ENCODE measurements around the gene ME3. TPM values are rescaled to one million over a fixed set of nuclear protein-coding genes. Genes with fewer than 3 reads are reported as not detected.

ME3 gene
- polyA plus RNA-seq, 1 donor from 2014 or later, result not detected

DNA sequence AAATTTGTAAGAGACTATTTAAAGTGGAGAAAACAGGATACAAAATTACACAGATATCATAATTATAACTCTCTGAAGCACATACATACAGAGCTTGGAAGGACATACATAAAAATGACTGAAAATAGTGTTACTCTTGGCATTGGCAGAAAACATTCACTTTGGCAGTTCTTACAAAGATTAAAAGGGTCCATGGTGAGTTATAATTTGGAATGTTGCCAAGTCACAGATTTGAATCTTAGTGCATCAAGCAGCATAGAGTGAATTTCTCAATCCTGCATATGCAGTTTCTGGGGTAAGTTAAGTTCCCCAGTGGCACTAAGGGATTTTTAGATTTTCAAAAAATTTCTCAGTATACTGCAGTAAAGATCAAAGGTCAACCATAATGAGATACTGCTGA, 181.8 kb downstream of the ME3 start:
- no peak overlapping the region for H3K27ac Mint-ChIP-seq
- no peaks in the 10 kb centered on the region for H3K36me3 Mint-ChIP-seq
- peaks cover 3% of the 10 kb centered on the region for H3K27me3 Mint-ChIP-seq
- H3K9me3 Mint-ChIP-seq, result no peaks in the 10 kb centered on the region
- H3K4me3 Mint-ChIP-seq, result no peak overlapping the region
- H3K4me1 Mint-ChIP-seq, result no peaks in the 10 kb centered on the region

DNA sequence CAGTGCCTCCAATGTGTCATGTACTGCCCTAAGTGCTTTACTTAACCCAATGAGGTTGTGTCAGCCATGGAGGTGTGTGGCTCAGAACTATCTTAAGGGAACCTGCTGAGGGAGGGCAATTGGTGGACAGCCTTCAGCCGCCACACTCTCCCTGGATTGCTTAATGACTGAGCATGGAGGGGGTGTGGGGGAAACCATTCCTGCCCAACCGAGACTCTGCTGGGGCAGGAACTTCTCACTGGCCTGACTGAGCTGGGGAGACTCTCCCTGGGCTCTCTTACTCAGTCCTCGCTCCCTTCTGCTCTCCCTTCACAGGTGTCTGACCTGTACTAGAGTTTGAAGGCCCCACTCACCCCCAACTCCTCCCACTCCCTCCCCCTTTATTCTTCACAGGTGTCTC, 183.0 kb downstream of the ME3 start:
- Mint-ChIP-seq H3K27me3 (peaks cover 6% of the 10 kb centered on the region), H3K4me3 (no peak overlapping the region), H3K27ac (no peak overlapping the region), H3K36me3 (no peaks in the 10 kb centered on the region), H3K9me3 (no peaks in the 10 kb centered on the region), H3K4me1 (no peaks in the 10 kb centered on the region)

DNA sequence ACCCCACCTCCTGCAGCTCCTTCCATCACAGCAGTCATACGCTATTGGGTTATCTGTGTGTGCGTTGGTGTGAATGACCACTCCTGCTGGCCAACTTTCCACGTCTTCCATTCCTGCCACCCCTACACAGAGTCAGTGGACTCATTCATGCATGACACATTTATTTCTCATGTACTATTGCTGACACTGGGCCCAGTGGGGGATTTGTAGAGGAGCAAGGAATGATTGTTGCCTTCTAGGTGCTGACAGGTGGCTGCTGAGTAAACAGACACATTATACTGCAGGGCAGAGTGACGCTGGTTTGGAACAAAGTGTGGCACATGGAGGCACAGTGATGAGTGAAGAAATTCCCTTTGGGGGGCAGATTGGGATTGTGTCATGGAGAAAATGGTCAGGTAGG, 183.9 kb downstream of the ME3 start:
- Mint-ChIP-seq H3K4me3 (no peak overlapping the region), H3K4me1 (no peaks in the 10 kb centered on the region), H3K36me3 (no peaks in the 10 kb centered on the region), H3K9me3 (no peaks in the 10 kb centered on the region), H3K27me3 (peaks cover 4% of the 10 kb centered on the region), H3K27ac (no peak overlapping the region)

DNA sequence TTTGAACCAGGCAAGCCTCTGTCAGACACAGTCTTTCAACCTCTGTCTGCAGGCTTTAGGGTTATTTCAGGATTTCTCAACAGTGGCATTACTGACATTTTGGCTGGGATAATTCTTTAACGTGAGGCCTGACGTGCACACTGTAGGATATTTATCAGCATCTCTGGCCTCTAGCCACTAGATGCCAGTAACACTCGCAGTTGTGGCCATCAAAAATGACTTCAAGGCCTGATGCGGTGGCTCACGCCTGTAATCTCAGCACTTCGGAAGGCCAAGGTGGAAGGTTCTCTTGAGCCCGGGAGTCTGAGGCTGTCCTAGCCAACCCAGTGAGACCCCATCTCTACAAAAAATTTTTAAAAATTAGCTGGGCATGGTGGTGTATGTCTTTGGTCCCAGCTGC, 184.7 kb downstream of the ME3 start:
- Mint-ChIP-seq H3K27me3 (peaks cover 4% of the 10 kb centered on the region), H3K4me1 (no peaks in the 10 kb centered on the region), H3K9me3 (no peaks in the 10 kb centered on the region), H3K4me3 (no peak overlapping the region), H3K36me3 (no peaks in the 10 kb centered on the region), H3K27ac (peak overlapping the region in 1 of 3 donors; percentile 44)

DNA sequence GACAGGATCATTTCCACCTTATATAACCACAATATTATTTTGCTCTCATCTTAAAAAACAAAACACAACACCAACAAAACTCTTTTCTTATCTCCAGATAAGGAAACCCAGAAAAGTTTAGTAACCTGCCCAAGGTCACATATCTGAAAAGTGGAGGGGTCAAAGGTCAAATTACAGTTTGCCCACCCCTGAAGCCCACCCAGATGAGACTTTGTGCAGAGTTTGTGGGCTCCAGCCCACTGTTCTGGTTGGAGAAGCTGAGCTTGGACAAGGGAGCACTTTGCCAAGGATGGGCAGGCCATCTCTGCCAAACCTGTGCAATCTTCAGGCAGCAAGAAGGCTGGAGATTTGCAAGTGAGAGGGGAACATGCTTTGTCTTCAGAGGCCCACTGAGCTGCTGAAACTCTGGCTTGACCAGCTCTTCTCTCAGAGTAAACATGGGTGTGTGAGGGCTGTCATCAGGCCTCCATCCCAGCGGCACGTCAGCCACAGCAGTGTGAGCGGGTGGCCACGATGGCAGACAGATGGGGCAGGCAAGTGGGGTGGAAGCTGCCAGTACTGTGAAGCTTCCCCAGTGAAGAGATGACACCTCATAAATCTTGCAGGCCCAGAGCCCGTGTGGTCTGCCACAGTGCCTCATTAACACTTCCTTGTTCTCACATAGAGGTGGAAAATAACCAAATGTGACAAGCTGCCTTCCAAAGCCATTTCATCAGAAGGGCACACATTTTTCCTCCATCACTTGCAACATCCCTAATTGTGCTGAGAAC, 186.0 kb downstream of the ME3 start:
- H3K9me3 Mint-ChIP-seq, result no peaks in the 10 kb centered on the region
- no peaks in the 10 kb centered on the region for H3K36me3 Mint-ChIP-seq
- no peak overlapping the region for H3K27ac Mint-ChIP-seq
- peaks cover 4% of the 10 kb centered on the region for H3K27me3 Mint-ChIP-seq
- H3K4me3 Mint-ChIP-seq, result no peak overlapping the region
- H3K4me1 Mint-ChIP-seq, result no peaks in the 10 kb centered on the region

GRCh38 chr11:86484795-86485166, 187.6 kb downstream of the ME3 start:
- H3K27ac Mint-ChIP-seq, result no peak overlapping the region
- H3K36me3 Mint-ChIP-seq, result no peaks in the 10 kb centered on the region
- no peak overlapping the region for H3K4me3 Mint-ChIP-seq
- peaks cover 4% of the 10 kb centered on the region for H3K27me3 Mint-ChIP-seq
- no peaks in the 10 kb centered on the region for H3K4me1 Mint-ChIP-seq
- no peaks in the 10 kb centered on the region for H3K9me3 Mint-ChIP-seq

DNA sequence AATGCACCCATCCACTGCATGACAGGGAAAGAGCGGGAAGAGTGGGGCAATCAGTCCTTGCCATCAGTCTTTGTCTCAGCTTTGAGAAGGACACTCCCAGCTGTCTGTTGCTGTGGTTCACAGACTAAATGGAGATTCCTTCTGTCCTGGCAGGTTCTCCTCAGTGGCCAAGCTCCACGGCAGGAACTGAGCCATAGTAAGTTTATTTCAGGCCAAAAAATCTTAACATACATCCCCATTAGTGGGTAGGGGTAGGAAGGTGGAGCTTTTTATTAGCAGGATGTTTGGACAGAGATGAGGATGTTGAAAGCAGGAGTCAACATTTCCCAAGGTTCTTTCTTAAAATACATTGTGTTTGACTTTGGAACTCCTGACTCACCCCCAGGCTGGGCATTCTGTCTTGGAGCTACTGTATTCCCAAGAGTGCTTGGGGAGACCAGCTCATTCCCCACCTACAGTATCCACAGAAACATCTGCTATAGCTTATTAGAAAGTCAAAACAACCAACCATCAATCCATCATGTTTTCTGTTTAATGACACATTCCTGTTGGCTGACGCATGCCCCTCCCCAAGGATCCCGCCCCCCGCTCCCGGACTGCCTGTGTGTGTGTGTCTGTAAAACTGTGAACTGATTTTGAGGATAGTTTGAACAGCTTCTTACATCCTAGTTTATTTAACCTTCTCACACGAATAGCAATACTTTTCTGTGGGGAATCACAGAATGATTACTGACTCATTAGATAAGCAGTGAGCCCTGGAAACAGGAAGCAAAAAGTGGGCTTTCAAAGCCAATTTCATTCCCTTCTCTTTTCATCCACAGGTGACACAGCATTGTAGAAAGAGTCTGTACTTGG, 188.2 kb downstream of the ME3 start:
- Mint-ChIP-seq H3K27ac (no peak overlapping the region), H3K4me3 (no peak overlapping the region), H3K4me1 (no peaks in the 10 kb centered on the region), H3K27me3 (peaks cover 4% of the 10 kb centered on the region), H3K36me3 (no peaks in the 10 kb centered on the region), H3K9me3 (no peaks in the 10 kb centered on the region)

DNA sequence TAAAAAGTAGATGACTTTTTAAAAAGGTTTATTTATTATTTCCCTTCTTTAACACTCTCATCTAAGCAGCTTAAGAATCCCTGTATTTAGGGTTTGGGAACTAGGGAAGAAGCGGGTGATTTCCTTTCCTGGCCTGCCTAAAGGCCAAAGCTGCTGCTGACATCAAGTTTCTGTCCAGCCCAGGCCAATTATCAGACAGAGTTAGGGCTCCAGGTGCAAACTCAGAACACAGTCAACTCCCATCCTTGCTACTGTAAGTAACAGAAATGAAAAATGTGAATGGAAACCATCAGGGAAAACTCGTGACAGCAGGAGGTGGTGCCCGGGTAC, 188.8 kb downstream of the ME3 start:
- no peak overlapping the region for H3K27ac Mint-ChIP-seq
- no peaks in the 10 kb centered on the region for H3K9me3 Mint-ChIP-seq
- no peaks in the 10 kb centered on the region for H3K4me1 Mint-ChIP-seq
- no peaks in the 10 kb centered on the region for H3K36me3 Mint-ChIP-seq
- no peak overlapping the region for H3K4me3 Mint-ChIP-seq
- H3K27me3 Mint-ChIP-seq, result peaks cover 4% of the 10 kb centered on the region

- Mint-ChIP-seq H3K4me1 (no peaks in the 10 kb centered on the region), H3K27me3 (peaks cover 4% of the 10 kb centered on the region), H3K36me3 (no peaks in the 10 kb centered on the region), H3K27ac (no peak overlapping the region), H3K9me3 (no peaks in the 10 kb centered on the region), H3K4me3 (no peak overlapping the region)
These were observed 189.7 kb downstream of the ME3 start for GRCh38 chr11:86482692-86483091.

DNA sequence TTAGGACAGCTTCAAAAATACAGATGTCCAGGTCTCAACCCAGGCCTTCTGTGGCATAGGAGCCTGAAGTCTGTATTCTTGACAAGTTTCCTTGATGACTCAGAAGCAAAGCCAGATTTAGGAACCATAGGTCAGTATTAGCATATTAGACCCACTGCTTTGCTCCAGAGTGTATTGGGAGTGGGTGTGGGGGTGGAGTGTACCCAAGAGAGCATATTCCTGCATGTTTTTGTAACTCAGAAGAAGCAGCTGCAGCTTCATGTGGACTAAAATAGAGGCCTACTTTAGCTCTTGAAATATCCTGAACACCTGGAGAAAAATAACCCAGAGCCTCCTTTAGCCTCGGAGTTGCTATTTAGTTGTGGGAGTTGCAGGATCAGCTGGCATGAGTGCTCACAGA, 191.0 kb downstream of the ME3 start:
- no peak overlapping the region for H3K4me3 Mint-ChIP-seq
- no peaks in the 10 kb centered on the region for H3K36me3 Mint-ChIP-seq
- H3K27me3 Mint-ChIP-seq, result peaks cover 4% of the 10 kb centered on the region
- no peaks in the 10 kb centered on the region for H3K9me3 Mint-ChIP-seq
- H3K27ac Mint-ChIP-seq, result no peak overlapping the region
- H3K4me1 Mint-ChIP-seq, result no peaks in the 10 kb centered on the region

- no peaks in the 10 kb centered on the region for H3K9me3 Mint-ChIP-seq
- H3K27ac Mint-ChIP-seq, result no peak overlapping the region
- H3K4me3 Mint-ChIP-seq, result no peak overlapping the region
- no peaks in the 10 kb centered on the region for H3K27me3 Mint-ChIP-seq
- H3K4me1 Mint-ChIP-seq, result no peaks in the 10 kb centered on the region
- no peaks in the 10 kb centered on the region for H3K36me3 Mint-ChIP-seq
These were observed 194.1 kb downstream of the ME3 start for GRCh38 chr11:86478348-86478747.

DNA sequence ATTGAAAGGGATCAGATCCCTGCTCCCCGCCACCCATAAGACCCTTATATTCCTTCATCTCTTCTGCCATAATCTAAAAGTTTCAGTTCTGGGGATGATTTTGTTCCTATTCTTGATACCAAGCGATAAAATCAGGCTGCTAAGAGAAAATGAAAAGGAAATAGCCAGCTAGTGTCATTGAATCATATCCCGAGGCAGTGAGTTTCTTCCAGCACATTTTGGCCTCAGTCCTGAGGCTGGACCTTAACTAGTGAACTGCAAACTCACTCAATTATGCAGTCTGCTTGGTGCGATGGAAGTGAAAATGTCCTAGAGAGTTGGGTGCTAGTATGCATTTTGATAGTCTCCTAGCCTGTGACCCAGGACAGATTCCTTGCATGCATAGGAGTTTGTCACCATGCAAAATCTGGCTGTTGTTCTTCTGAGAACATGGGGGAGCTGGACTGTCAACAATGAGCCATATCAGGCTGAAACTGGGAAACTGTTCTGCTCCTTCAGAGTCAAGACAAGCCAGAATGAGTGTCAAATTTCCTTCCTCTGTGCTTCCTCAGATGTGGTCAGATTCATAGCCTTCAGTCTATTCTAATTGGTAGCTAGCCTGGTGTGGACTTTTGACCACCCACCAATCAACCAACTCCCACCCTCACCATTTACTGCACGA, 194.8 kb downstream of the ME3 start:
- Mint-ChIP-seq H3K4me3 (no peak overlapping the region), H3K9me3 (no peaks in the 10 kb centered on the region), H3K27ac (no peak overlapping the region), H3K4me1 (no peaks in the 10 kb centered on the region), H3K36me3 (no peaks in the 10 kb centered on the region), H3K27me3 (no peaks in the 10 kb centered on the region)

- no peak overlapping the region for H3K27ac Mint-ChIP-seq
- no peaks in the 10 kb centered on the region for H3K36me3 Mint-ChIP-seq
- no peak overlapping the region for H3K4me3 Mint-ChIP-seq
- no peaks in the 10 kb centered on the region for H3K9me3 Mint-ChIP-seq
- no peaks in the 10 kb centered on the region for H3K27me3 Mint-ChIP-seq
- H3K4me1 Mint-ChIP-seq, result peaks cover 0 to 2% (median 0%) of the 10 kb centered on the region in 3 donors
These were observed 196.1 kb downstream of the ME3 start for GRCh38 chr11:86476109-86476861.

DNA sequence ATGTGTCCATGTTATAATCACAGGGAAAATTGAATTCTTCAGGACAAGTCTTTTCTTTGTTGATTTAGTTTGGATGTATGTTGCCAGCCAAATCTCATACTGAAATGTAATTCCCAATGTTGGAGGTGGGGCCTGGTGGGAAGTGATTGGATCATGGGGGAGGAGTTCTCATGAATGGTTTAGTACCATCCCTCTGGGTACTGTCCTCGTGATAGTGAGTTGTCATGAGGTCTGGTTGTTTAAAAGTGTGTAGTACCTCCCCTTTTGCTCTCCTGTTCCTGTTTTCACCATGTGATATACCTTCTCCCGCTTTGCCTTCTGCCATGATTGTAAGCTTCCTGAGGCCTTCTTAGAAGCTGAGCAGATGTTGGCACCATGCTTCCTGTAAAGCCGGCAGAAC, 197.4 kb downstream of the ME3 start:
- H3K4me3 Mint-ChIP-seq, result no peak overlapping the region
- H3K9me3 Mint-ChIP-seq, result no peaks in the 10 kb centered on the region
- peaks cover 0 to 2% (median 0%) of the 10 kb centered on the region in 3 donors for H3K4me1 Mint-ChIP-seq
- no peak overlapping the region for H3K27ac Mint-ChIP-seq
- H3K36me3 Mint-ChIP-seq, result no peaks in the 10 kb centered on the region
- no peaks in the 10 kb centered on the region for H3K27me3 Mint-ChIP-seq
